Esophagus (tissue), 2 donors: ENCODE data around the gene P4HA1. TPM values are rescaled to one million over a fixed set of nuclear protein-coding genes. Genes with fewer than 3 reads are reported as not detected.

Experiments
- H3K27ac ChIP-seq, 2 donors: one replicate each; pipeline ENCODE4 v1.5.1; 2013; ENCODE audit warnings: low read depth in 2 of 2, mild to moderate bottlenecking in 2 of 2, inconsistent platforms in 1 of 2, low read length in 1 of 2, moderate library complexity in 1 of 2
- H3K27me3 ChIP-seq, 2 donors: one replicate each; pipeline ENCODE4 v1.6.1; 2013; ENCODE audit warnings: low read length in 2 of 2, control low read depth in 1 of 2, mild to moderate bottlenecking in 1 of 2; ENCODE audit not compliant: insufficient read depth in 2 of 2, control insufficient read depth in 1 of 2
- H3K36me3 ChIP-seq, 2 donors: one replicate each; pipeline ENCODE4 v1.6.1; 2013; ENCODE audit warnings: low read length in 1 of 2; ENCODE audit not compliant: control insufficient read depth in 2 of 2, insufficient read depth in 2 of 2
- H3K4me1 ChIP-seq, 2 donors: one replicate each; pipeline ENCODE4 v1.6.1; 2013; ENCODE audit warnings: low read length in 1 of 2; ENCODE audit not compliant: control insufficient read depth in 2 of 2, insufficient read depth in 2 of 2
- H3K4me3 ChIP-seq, 2 donors: one replicate each; pipeline ENCODE4 v1.5.1; 2013; ENCODE audit warnings: low read length in 2 of 2, mild to moderate bottlenecking in 2 of 2, low read depth in 1 of 2, moderate library complexity in 1 of 2
- H3K9me3 ChIP-seq, 2 donors: one replicate each; pipeline ENCODE4 v1.6.1; 2013; ENCODE audit warnings: mild to moderate bottlenecking in 2 of 2, low read depth in 1 of 2, low read length in 1 of 2, moderate library complexity in 1 of 2; ENCODE audit not compliant: control insufficient read depth in 2 of 2, insufficient read depth in 1 of 2
- WGBS, 2 donors: extraction: QIAGEN DNeasy Blood & Tissue Kit; methylation state at CpG; one replicate each; pipeline ENCODE4 v1.1.7; 2013; 5-methylcytosine and 5-hydroxymethylcytosine counted together
- polyA plus RNA-seq, 2 donors: library from polyadenylated mRNA; stranded (reverse); fragments of 200-250 nt; gene quantifications; one replicate each; pipeline ENCODE4 v1.2.3, GENCODE V29; 2013
- donor health status: healthy with polysubstance abuse.
- donor health status: Bipolar disorder and iron deficiency.

Gene P4HA1
- polyA plus RNA-seq, 2 donors, result 4.0 to 5.1 TPM

DNA sequence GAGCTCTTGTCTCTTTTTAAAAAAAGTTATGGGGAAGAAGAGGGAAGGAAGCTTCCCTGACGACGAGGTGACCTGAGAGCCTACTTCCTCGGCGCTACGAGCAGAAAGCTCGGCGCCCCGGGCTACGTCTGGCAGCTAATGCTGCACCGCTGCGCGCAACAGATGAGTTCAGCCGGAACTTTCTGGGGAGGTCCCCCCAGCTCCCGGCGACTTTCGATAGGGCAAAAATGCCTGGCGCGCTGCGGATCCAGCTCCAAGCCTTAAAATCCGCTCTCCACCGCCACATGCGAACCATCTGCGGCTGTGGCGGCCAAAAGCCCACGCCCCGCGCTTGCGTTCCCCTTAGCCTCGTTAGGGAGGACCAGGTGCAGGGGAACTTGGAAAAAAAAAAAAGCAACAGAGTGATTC, 621 bp downstream of the P4HA1 start:
- Histone ChIP-seq H3K27ac (peak overlapping the region; percentile 88 to 98), H3K4me1 (no peaks in the 10 kb centered on the region), H3K27me3 (no peaks in the 10 kb centered on the region), H3K9me3 (no peaks in the 10 kb centered on the region), H3K4me3 (peak overlapping the region; percentile 83 to 89), H3K36me3 (no peaks in the 10 kb centered on the region)
- 0% methylated on average over 29 of the region's 29 CpGs for WGBS, 2 donors

DNA sequence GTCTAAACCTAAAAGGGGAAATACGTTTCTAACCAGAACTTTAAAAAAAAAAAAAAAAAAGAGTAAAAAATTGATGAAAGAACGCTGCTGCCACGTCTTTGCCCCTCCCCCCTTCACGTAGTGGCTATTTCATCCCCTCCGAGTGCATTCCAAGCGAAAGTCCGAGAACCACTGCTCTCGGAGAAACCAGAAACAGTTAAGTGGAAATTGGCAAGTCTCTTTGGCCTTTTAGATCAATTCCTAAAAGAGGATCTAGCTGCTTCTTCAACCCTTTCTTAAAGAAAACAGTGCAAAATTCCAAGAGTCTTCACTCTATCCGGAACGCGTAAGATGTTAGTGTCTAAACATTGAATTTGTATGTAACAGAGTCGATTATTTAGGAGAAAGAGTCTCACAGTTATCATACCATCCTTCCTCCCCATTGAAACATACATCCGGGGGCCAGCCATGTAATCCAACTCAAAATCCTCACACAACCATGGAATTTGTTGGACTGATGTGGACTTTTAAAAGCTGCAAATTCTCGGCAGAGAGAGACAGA, 1.1 kb downstream of the P4HA1 start:
- 0 to 1% methylated on average over 14 of the region's 14 CpGs for WGBS, 2 donors
- H3K4me3 ChIP-seq, result peak overlapping the region; percentile 83 to 89
- no peaks in the 10 kb centered on the region for H3K36me3 ChIP-seq
- H3K9me3 ChIP-seq, result no peaks in the 10 kb centered on the region
- no peaks in the 10 kb centered on the region for H3K27me3 ChIP-seq
- H3K4me1 ChIP-seq, result no peaks in the 10 kb centered on the region
- H3K27ac ChIP-seq, result peak overlapping the region; percentile 88 to 98

DNA sequence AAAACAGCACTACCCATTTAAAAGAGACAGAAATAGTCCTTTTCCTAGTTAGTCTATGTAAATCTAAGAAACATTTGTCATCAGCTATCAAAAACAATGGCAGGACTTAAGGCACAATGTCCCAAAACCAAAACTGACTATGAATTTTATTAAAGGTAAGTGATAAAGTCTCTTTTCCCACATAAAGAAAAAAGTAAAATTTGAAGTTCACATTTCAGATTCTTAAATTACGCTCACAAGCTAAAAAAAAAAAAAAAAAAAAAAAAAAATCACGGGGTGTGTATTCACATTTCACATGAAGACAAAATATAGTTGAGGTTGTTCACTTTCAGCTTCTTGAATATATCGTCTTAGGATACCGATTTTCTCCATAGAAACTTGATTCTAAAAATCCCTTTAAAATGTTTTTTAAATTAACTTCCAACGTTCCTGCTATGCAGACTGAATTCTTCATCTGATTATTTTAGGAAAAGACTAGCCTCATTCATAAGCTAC, 1.6 kb downstream of the P4HA1 start:
- Histone ChIP-seq H3K36me3 (no peaks in the 10 kb centered on the region), H3K4me1 (no peaks in the 10 kb centered on the region), H3K27ac (no peak overlapping the region), H3K9me3 (no peaks in the 10 kb centered on the region), H3K4me3 (peak overlapping the region in 1 of 2 donors; percentile 83), H3K27me3 (no peaks in the 10 kb centered on the region)
- WGBS, 2 donors, result 2 to 7% methylated on average over 5 of the region's 5 CpGs

DNA sequence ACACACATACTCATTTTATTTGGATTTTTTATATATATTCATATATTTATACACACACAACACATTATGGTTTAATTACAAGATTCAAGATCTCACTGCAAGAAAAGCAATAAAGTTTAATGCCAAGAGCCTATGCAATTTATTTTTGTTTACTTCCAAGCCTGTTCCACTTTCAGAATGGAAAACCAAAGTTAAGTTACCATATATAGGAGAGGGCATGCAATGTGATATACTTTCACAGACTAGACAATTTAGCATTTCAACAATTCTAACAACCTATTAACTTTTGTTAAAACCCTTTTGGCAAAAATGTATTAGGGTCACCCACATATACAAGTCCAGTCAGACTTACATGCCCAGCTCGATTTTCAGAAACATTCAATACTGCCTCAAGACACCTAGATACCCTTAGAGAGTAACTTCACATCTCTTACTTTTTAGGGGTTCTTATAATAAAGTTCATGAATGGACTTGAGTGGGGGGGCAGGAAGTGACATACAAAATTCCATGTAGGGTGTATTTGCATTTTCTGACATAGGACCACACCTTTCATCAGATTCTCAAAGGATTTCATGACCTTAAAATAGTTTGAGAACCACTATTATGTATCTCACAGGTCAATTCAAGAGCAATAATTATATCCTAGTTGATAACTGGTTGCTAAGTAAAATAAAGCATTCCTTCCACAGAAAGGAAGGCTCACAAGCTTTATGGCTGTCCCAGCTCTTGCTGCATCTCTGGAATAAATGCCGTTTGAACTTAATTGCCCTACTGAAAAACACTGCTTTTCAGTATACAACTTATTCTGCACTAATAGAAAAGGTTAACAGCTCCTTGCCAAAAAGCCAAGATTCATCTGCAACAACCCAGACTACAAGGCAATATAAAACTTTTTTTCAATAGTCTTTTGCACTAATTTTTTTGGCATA, 2.5 kb downstream of the P4HA1 start:
- 39 to 44% methylated on average over 2 of the region's 2 CpGs for WGBS, 2 donors
- Histone ChIP-seq H3K4me3 (no peak overlapping the region), H3K36me3 (no peaks in the 10 kb centered on the region), H3K27ac (no peak overlapping the region), H3K27me3 (no peaks in the 10 kb centered on the region), H3K9me3 (no peaks in the 10 kb centered on the region), H3K4me1 (no peaks in the 10 kb centered on the region)

DNA sequence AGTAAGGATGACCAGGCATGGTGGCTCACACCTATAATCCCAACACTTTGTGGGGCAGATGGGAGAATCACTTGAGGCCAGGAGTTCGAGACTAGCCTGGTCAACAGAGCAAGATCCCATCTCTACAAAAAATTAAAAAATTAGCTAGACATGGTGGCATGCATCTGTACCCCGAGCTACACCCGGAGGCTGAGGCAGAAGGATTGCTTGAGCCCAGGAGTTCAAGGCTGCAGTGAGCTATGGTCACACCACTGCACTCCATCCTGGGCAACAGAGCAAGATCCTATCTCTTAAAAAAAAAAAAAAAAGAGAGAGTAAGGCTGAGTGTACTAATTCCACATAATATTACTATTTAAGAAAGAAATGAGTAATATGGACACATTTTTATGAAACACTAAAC, 3.8 kb downstream of the P4HA1 start:
- Histone ChIP-seq H3K4me3 (no peak overlapping the region), H3K36me3 (no peaks in the 10 kb centered on the region), H3K4me1 (no peaks in the 10 kb centered on the region), H3K27ac (no peak overlapping the region), H3K9me3 (no peaks in the 10 kb centered on the region), H3K27me3 (no peaks in the 10 kb centered on the region)
- WGBS, 2 donors, result 96 to 98% methylated on average over 3 of the region's 3 CpGs

DNA sequence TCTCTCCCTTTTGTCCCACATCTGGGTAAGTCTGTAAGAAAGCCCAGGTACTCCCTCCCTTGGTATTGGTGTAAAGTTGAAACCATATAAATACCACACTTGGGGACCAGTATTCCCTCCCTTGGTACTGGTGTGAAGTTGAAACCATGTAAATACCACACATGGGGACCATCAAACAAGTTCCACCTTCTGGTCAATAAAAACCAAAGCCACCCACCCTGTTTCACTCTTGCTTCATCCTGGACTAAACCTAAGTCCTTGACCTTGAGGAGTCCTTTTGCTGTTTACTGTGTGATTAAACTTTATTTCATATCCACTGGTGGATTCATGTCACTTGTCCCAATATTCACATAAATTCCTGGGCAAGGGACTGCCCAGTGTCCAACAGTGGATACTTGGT, 8.4 kb downstream of the P4HA1 start:
- H3K4me1 ChIP-seq, result no peaks in the 10 kb centered on the region

DNA sequence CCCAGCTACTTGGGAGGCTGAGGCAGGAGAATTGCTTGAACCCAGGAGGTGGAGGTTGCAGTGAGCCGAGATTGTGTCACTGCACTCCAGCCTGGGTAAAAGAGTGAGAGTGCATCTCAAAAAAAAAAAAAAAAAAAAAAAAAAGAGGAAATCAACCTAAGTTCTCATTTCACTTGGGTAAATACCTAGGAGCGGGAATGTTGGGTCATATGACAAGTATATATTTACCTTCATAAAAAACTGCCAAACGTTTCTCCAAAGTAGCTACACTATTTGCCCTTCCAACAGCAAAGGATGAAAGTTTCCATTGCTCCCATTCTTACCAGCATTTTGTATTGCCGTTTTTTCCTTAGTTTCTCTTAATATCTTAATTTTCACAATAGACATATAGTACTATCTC, 9.8 kb downstream of the P4HA1 start:
- 68 to 80% methylated on average over 4 of the region's 4 CpGs for WGBS, 2 donors
- Histone ChIP-seq H3K9me3 (no peaks in the 10 kb centered on the region), H3K4me1 (no peaks in the 10 kb centered on the region), H3K27me3 (no peaks in the 10 kb centered on the region), H3K4me3 (no peak overlapping the region), H3K27ac (no peak overlapping the region), H3K36me3 (no peaks in the 10 kb centered on the region)

More for the DNA sequence above, 8.4 kb downstream of the P4HA1 start:
- Histone ChIP-seq H3K36me3 (no peaks in the 10 kb centered on the region), H3K4me3 (no peak overlapping the region), H3K9me3 (no peaks in the 10 kb centered on the region), H3K27me3 (no peaks in the 10 kb centered on the region), H3K27ac (no peak overlapping the region)

DNA sequence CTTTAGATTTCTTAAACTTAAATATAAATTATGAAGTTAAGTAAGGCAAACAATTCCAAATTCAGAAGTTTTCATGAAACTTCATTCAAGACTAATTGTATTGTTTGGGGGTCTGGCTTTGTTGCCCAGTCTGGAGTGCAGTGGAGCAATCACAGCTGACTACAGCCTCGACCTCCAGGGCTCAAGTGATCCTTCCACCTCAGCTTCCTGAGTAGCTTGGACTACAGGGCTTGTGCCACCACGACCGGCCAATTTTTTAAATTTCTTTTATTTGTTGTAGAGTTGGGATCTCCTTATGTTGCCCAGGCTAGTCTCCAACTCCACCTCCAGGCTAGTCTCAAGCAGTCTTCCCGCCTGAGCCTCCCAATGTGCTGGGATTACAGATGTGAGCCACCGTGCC, 12.5 kb downstream of the P4HA1 start:
- no peak overlapping the region for H3K4me3 ChIP-seq
- H3K4me1 ChIP-seq, result no peaks in the 10 kb centered on the region
- no peak overlapping the region for H3K27ac ChIP-seq
- H3K9me3 ChIP-seq, result no peaks in the 10 kb centered on the region
- WGBS, 2 donors, result 91 to 95% methylated on average over 5 of the region's 5 CpGs
- H3K36me3 ChIP-seq, result no peaks in the 10 kb centered on the region
- H3K27me3 ChIP-seq, result no peaks in the 10 kb centered on the region

DNA sequence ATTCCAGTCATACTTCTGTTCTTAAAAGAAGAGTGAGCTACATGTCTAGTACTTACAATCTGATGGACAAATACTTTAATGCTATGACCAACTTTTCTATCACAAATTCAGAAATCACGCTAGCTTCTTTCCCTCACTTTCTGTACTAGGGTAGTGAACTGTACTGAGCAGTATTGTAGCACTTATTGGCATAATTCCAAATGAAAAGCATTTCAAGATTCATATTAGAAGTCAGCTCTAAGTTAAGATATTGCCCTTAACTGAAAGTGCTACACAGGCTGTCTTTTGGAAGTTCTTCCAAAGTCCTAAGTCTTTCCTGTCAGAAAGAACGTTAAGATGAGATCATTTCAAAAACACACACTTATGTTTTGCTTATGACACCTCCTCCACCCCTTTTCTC, 13.4 kb downstream of the P4HA1 start:
- no peaks in the 10 kb centered on the region for H3K4me1 ChIP-seq
- no peaks in the 10 kb centered on the region for H3K36me3 ChIP-seq
- H3K27ac ChIP-seq, result no peak overlapping the region
- H3K27me3 ChIP-seq, result no peaks in the 10 kb centered on the region
- H3K9me3 ChIP-seq, result no peaks in the 10 kb centered on the region
- 37 to 47% methylated on average over 2 of the region's 2 CpGs for WGBS, 2 donors
- no peak overlapping the region for H3K4me3 ChIP-seq
